A549 (cell line): ENCODE measurements around the gene SETDB2. TPM values are rescaled to one million over a fixed set of nuclear protein-coding genes. Genes with fewer than 3 reads are reported as not detected.

Source experiments
- ATAC-seq, 2 experiments: fragments of 200-7000 bp in 1 of 2; fragments of >200 bp in 1 of 2; cut with Nextera tagmentation in 1 of 2; cut with Tn5 transposase in 1 of 2; 3 replicates each; pipeline versions ENCODE4 v1.8.0 to v1.9.1; 2018 to 2020; ENCODE audit warnings: mild to moderate bottlenecking in 1 of 2, moderate library complexity in 1 of 2
- CTCF ChIA-PET: fragments of 300-600 bp; sonication (Branson Sonifier 250); formaldehyde crosslinking; extraction: SDS; loops from one replicate; lab custom pipeline; 2021; ENCODE audit warnings: antibody characterized with exemption, inconsistent platforms; lab: Yijun Ruan, JAX
- POLR2A ChIA-PET: fragments of 350-600 bp; formaldehyde crosslinking; extraction: SDS; loops from one replicate; lab custom pipeline; 2021; ENCODE audit warnings: antibody characterized with exemption, inconsistent platforms; lab: Yijun Ruan, JAX
- DNase-seq, 2 experiments: peaks; one replicate each; pipeline versions ENCODE4 v3.0.0 to v3.0.0-alpha.2; 2011 to 2016; ENCODE audit warnings: low read depth in 1 of 2, low spot score in 1 of 2
- FAIRE-seq: peaks from 2 replicates; lab custom pipeline; 2011; peaks lifted over from hg19 to GRCh38; lab: Jason Lieb, UNC
- H3K27ac ChIP-seq, 2 experiments: fragments of >200 bp; sonication (Bioruptor Twin); formaldehyde crosslinking; 3 replicates each; pipeline ENCODE4 v1.5.1; 2016 to 2017
- H3K4me1 ChIP-seq: fragments of >200 bp; sonication (Bioruptor Twin); formaldehyde crosslinking; 3 replicates; pipeline ENCODE4 v1.6.1; 2016
- H3K4me2 ChIP-seq: fragments of >200 bp; sonication (Bioruptor Twin); formaldehyde crosslinking; 3 replicates; pipeline ENCODE4 v1.6.1; 2016
- H3K4me3 ChIP-seq: fragments of >200 bp; sonication (Bioruptor Twin); formaldehyde crosslinking; 3 replicates; pipeline ENCODE4 v1.5.1; 2016
- H3K9me3 ChIP-seq: fragments of >200 bp; sonication (Bioruptor Twin); formaldehyde crosslinking; 3 replicates; pipeline ENCODE4 v1.6.1; 2016
- ATOH8 ChIP-seq: fragments of 250-450 bp; sonication (Bioruptor Pico); IDR thresholded peaks from 2 replicates; pipeline ENCODE4 v1.5.0; 2020; ENCODE audit warnings: low read depth, mild to moderate bottlenecking, moderate library complexity
- CEBPB ChIP-seq, 2 experiments: fragments of >200 bp in 1 of 2; sonication (Bioruptor Twin) in 1 of 2; formaldehyde crosslinking in 1 of 2; IDR thresholded peaks; 2 replicates each; pipeline ENCODE4 v1.6.1; 2012 to 2016
- CTCF ChIP-seq: fragments of >200 bp; sonication (Bioruptor Twin); formaldehyde crosslinking; IDR thresholded peaks from 3 replicates; pipeline ENCODE4 v1.5.1; 2016
- FOXS1 ChIP-seq: fragments of 250-450 bp; sonication (Bioruptor Pico); IDR thresholded peaks from 2 replicates; pipeline ENCODE4 v1.5.0; 2020; ENCODE audit warnings: mild to moderate bottlenecking, moderate library complexity
- GATA3 ChIP-seq: IDR thresholded peaks from 2 replicates; pipeline ENCODE4 v1.6.1; 2012; ENCODE audit warnings: borderline replicate concordance
- HMGXB4 ChIP-seq: fragments of 250-450 bp; sonication (Bioruptor Pico); IDR thresholded peaks from 2 replicates; pipeline ENCODE4 v1.5.0; 2021; ENCODE audit warnings: mild to moderate bottlenecking, moderate library complexity, borderline replicate concordance
- HOXA7 ChIP-seq: fragments of 250-450 bp; sonication (Bioruptor Pico); IDR thresholded peaks from 2 replicates; pipeline ENCODE4 v1.5.0; 2020; ENCODE audit warnings: mild to moderate bottlenecking, moderate library complexity
- JUNB ChIP-seq: fragments of >200 bp; sonication (Bioruptor Twin); formaldehyde crosslinking; IDR thresholded peaks from 2 replicates; pipeline ENCODE4 v1.6.1; 2016
- MAFK ChIP-seq: fragments of 450-650 bp; IDR thresholded peaks from 2 replicates; pipeline ENCODE4 v1.6.1; 2014; ENCODE audit not compliant: partially characterized antibody
- MAZ ChIP-seq: fragments of 150-350 bp; IDR thresholded peaks from 2 replicates; pipeline ENCODE4 v1.6.1; 2014; ENCODE audit warnings: antibody characterized with exemption, low read depth, low read length, borderline replicate concordance
- MYC ChIP-seq: IDR thresholded peaks from 2 replicates; pipeline ENCODE4 v1.6.1; 2012; ENCODE audit warnings: mild to moderate bottlenecking, inconsistent platforms, low read length, improper control_type of control experiment, borderline replicate concordance
- PBX3 ChIP-seq: IDR thresholded peaks from 2 replicates; pipeline ENCODE4 v1.6.1; 2012
- PHF8 ChIP-seq: fragments of 200-600 bp; sonication (generic); IDR thresholded peaks from 2 replicates; pipeline ENCODE4 v1.6.1; 2016; ENCODE audit warnings: low read depth, mild to moderate bottlenecking, antibody characterized with exemption, moderate library complexity, borderline replicate concordance
- WGBS: methylation state at CpG from one replicate; pipeline ENCODE4 v1.1.6; 2017; ENCODE audit errors: missing lambda C conversion rate; 5-methylcytosine and 5-hydroxymethylcytosine counted together
- polyA plus RNA-seq, 4 experiments: library from polyadenylated mRNA; depleted of rRNA in 3 of 4; stranded (reverse); fragments of >200 nt; fragmentation: RNase III in 1 of 4; extraction: RNeasy Plus Mini Kit Qiagen cat#74134 plus additional on column Dnase treatment in 1 of 4; gene quantifications; 2 replicates in 3 of 4; 3 replicates in 1 of 4; pipeline ENCODE4 v1.2.3, GENCODE V29; 2011 to 2017

Gene SETDB2
- polyA plus RNA-seq, 2 of the 4 experiments (the other 2 are of a cell fraction): 1.3 to 4.6 TPM

GRCh38 chr13:49444524-49445395 lies 686 bp downstream of the SETDB2 start:
- Histone ChIP-seq H3K4me2 (peak overlapping the region; percentile 74), H3K9me3 (no peaks in the 10 kb centered on the region), H3K4me3 (peak overlapping the region; percentile 83), H3K4me1 (peaks cover 4% of the 10 kb centered on the region; the same call in 1 of the 3 replicates), H3K27ac (peak overlapping the region; percentile 82 to 92)
- TF ChIP-seq PHF8 (peak; percentile 15; the same call in 1 of the 2 replicates), MAFK (no peak)
- ChIA-PET CTCF (interaction anchor here (0.6 to 2.6 kb wide), 5 partner anchors 9 to 205 kb away, joined by 3 to 7 read pairs (median 5); no protein-coding TSS in a partner anchor), POLR2A (interaction anchor here (0.6 to 1.8 kb wide), 8 partner anchors 51 to 912 kb away, joined by 3 to 10 read pairs (median 4); partner anchors contain the start of genes CDADC1, PHF11 and RCBTB1)
- ATAC-seq (peak; percentile 53 to 63; a peak in 4 of 6 replicates), DNase-seq (peak in 1 of 2 experiments; percentile 25), FAIRE-seq (no peak)
- WGBS: 15% methylated on average over 20 of the region's 29 CpGs

- H3K9me3 ChIP-seq: no peaks in the 10 kb centered on the region
- no peak overlapping the region for H3K4me2 ChIP-seq
- DNase-seq (no peak), ATAC-seq (no peak), FAIRE-seq (no peak)
- CTCF ChIA-PET: interaction anchor here (0.6 kb wide), 1 partner anchor 131 kb away, joined by 4 read pairs; no protein-coding TSS in a partner anchor
- H3K4me3 ChIP-seq: no peak overlapping the region
- peaks cover 4% of the 10 kb centered on the region; the same call in 1 of the 3 replicates for H3K4me1 ChIP-seq
- TF ChIP-seq MAZ (no peak), MYC (no peak), ATOH8 (CRISPR knock-in tag) (no peak), GATA3 (no peak), JUNB (no peak), HMGXB4 (no peak), MAFK (no peak), HOXA7 (CRISPR knock-in tag) (no peak), PBX3 (no peak), CEBPB (IDR thresholded peaks at IDR 0.05) (no peak), FOXS1 (CRISPR knock-in tag) (no peak)
- POLR2A ChIA-PET: no interaction called here
- H3K27ac ChIP-seq: no peak overlapping the region
Measured at GRCh38 chr13:49446473-49446872, 2.4 kb downstream of the SETDB2 start.

GRCh38 chr13:49448753-49449152 lies 4.7 kb downstream of the SETDB2 start:
- no peak overlapping the region for H3K4me3 ChIP-seq
- 77% methylated on average over 2 of the region's 2 CpGs for WGBS
- TF ChIP-seq MAFK (peak; percentile 33), CTCF (no peak)
- TF ChIP-seq, all 56 proteins: peak for 1
- peaks cover 4% of the 10 kb centered on the region; the same call in 1 of the 3 replicates for H3K4me1 ChIP-seq
- FAIRE-seq (no peak), ATAC-seq (no peak), DNase-seq (no peak)
- ChIA-PET CTCF (no interaction called here), POLR2A (no interaction called here)
- no peak overlapping the region for H3K4me2 ChIP-seq
- H3K27ac ChIP-seq: no peak overlapping the region
- H3K9me3 ChIP-seq: no peaks in the 10 kb centered on the region
